DMS53 treated with DMSO at 0.1 percent for 48 hours (cell line): ENCODE measurements around the gene LRRC37B.
"Not testable (repeated sequence)": the region's sequence is repeated elsewhere in the genome, so short reads cannot be mapped to it uniquely, and the experiment has no call there.

Experiments
- DNase-seq: peaks from one replicate; lab custom pipeline; 2025; ENCODE audit not compliant: unreplicated experiment; lab: John Stamatoyannopoulos, UW

Gene LRRC37B

GRCh38 chr17:32084942-32085829 is 78.0 kb downstream of the LRRC37B start:
- not testable (repeated sequence) for DNase-seq

GRCh38 chr17:32086833-32087232 is 79.7 kb downstream of the LRRC37B start:
- DNase-seq, result not testable (repeated sequence)

GRCh38 chr17:32092062-32092461 is 84.9 kb downstream of the LRRC37B start:
- DNase-seq, result not testable (repeated sequence)

GRCh38 chr17:32099686-32100085 is 92.5 kb downstream of the LRRC37B start:
- no peak for DNase-seq

- DNase-seq, result not testable (repeated sequence)
Measured at GRCh38 chr17:32100323-32100722, 93.1 kb downstream of the LRRC37B start.

GRCh38 chr17:32100971-32101631 is 93.9 kb downstream of the LRRC37B start:
- peak; percentile 2 for DNase-seq

GRCh38 chr17:32102172-32102571 is 95.0 kb downstream of the LRRC37B start:
- DNase-seq, result no peak

GRCh38 chr17:32102646-32103186 is 95.5 kb downstream of the LRRC37B start:
- DNase-seq, result no peak
